ENCODE data around the gene GYPC.

DNA sequence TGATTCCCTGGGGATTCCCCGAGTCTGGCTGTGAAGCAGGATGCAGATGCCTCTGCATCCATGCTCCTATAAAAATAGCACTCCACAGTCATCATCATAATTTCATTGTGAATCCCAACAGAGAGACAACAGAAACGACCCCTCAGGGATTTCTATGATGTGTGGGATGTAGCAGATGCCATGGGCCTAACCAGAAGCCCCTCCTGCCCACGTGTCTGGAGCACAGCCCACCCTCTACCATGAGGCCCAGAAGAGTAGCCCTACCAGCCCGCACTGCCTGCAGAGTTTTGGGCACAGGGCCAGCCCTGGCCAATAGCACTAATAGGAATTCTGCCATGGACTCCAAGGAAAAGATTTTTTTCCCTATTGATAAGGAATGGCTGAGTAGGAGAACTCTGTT, 66.6 kb downstream of the GYPC start:
- TF ChIP-seq POU2F2 (IDR thresholded peaks at IDR 0.05; ENCODE audit: low read depth, low read length) (no peak), SPI1 (IDR thresholded peaks at IDR 0.05; ENCODE audit: low read depth, low read length) (no peak), POLR2A (IDR thresholded peaks at IDR 0.05; ENCODE audit: low read depth, low read length) (no peak), TAF1 (IDR thresholded peaks at IDR 0.05; ENCODE audit: low read depth, low read length) (no peak)

All from GM12891 (cell line).